Measurements from ENCODE around the gene PITPNM2.
A peak's percentile ranks its signal among the peaks of the same experiment; 100 is the strongest.

PITPNM2 gene

DNA sequence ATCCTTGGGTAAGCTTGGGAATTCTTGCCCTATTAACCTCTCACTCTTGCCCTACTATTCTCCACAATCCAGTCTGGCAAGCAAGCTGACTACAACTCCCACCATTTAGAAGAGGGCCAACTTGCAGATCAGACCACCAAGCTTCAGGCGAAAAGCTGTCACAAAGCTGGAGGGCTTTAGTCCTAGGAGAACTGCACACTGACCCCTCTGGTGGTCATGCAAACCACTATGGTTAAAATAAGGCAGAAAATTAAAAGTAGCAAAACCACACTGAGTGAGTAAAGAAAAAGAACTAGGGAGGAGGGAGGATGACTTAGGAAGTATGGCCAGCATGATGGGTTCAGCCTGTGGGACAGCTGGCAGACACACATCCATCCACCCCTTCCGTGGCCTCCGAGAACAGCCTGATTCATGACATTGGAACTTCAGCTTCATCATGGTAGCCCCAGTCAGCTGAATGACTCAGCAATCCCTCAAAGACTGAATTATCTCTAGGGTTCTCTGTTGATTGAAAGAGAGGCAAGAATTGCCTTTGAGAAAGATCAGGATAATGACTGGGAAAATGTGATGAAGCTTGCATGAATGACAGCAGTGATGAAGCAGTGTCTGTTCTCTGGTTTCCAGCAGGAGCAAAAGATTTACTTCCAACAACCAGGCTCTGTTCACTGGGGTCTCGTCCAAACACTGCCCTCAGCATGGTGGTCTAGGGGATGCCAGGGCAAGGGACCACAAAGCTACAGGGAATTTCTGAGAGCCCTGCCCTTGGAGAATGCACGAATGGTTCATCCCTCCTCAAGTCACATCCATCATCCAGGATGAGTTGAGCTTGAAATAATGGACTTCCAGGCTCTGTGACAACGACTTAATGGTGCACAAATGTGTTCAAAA lies 24.4 kb downstream of the PITPNM2 start:
- Histone ChIP-seq H3K4me1 (ENCODE audit: insufficient read depth, poor library complexity, severe bottlenecking) (peaks cover 14% of the 10 kb centered on the region), H3K27ac (ENCODE audit: poor library complexity, severe bottlenecking) (peak overlapping the region; percentile 74), H3K36me3 (ENCODE audit: low read depth) (no peaks in the 10 kb centered on the region), H3K27me3 (ENCODE audit: insufficient read depth, poor library complexity, severe bottlenecking) (no peaks in the 10 kb centered on the region), H3K9me3 (ENCODE audit: severe bottlenecking) (no peaks in the 10 kb centered on the region), H3K4me3 (ENCODE audit: severe bottlenecking) (no peak overlapping the region)
- peak; percentile 98 for ATAC-seq (ENCODE audit: low read depth)
- TF ChIP-seq, protein P1, sequence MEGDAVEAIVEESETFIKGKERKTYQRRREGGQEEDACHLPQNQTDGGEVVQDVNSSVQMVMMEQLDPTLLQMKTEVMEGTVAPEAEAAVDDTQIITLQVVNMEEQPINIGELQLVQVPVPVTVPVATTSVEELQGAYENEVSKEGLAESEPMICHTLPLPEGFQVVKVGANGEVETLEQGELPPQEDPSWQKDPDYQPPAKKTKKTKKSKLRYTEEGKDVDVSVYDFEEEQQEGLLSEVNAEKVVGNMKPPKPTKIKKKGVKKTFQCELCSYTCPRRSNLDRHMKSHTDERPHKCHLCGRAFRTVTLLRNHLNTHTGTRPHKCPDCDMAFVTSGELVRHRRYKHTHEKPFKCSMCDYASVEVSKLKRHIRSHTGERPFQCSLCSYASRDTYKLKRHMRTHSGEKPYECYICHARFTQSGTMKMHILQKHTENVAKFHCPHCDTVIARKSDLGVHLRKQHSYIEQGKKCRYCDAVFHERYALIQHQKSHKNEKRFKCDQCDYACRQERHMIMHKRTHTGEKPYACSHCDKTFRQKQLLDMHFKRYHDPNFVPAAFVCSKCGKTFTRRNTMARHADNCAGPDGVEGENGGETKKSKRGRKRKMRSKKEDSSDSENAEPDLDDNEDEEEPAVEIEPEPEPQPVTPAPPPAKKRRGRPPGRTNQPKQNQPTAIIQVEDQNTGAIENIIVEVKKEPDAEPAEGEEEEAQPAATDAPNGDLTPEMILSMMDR (IDR thresholded peaks at IDR 0.05; ENCODE audit: poor library complexity, severe bottlenecking), result peak; percentile 19
- peak; percentile 79 for DNase-seq (ENCODE audit: low spot score)

- Histone ChIP-seq H3K9me3 (ENCODE audit: severe bottlenecking) (no peaks in the 10 kb centered on the region), H3K4me3 (ENCODE audit: severe bottlenecking) (no peak overlapping the region), H3K4me1 (ENCODE audit: insufficient read depth, poor library complexity, severe bottlenecking) (peaks cover 14% of the 10 kb centered on the region), H3K27me3 (ENCODE audit: insufficient read depth, poor library complexity, severe bottlenecking) (no peaks in the 10 kb centered on the region), H3K36me3 (ENCODE audit: low read depth) (no peaks in the 10 kb centered on the region), H3K27ac (ENCODE audit: poor library complexity, severe bottlenecking) (no peak overlapping the region)
- TF ChIP-seq, protein P1 (IDR thresholded peaks at IDR 0.05; ENCODE audit: poor library complexity, severe bottlenecking), result no peak
- DNase-seq (ENCODE audit: low spot score), result no peak
- ATAC-seq (ENCODE audit: low read depth), result no peak
Observed at GRCh38 chr12:123122626-123123025, 28.3 kb downstream of the PITPNM2 start.

GRCh38 chr12:123121670-123122069 lies 29.2 kb downstream of the PITPNM2 start:
- TF ChIP-seq, protein P1 (IDR thresholded peaks at IDR 0.05; ENCODE audit: poor library complexity, severe bottlenecking), result no peak
- Histone ChIP-seq H3K27ac (ENCODE audit: poor library complexity, severe bottlenecking) (no peak overlapping the region), H3K4me3 (ENCODE audit: severe bottlenecking) (no peak overlapping the region), H3K4me1 (ENCODE audit: insufficient read depth, poor library complexity, severe bottlenecking) (peaks cover 8% of the 10 kb centered on the region), H3K9me3 (ENCODE audit: severe bottlenecking) (no peaks in the 10 kb centered on the region), H3K36me3 (ENCODE audit: low read depth) (no peaks in the 10 kb centered on the region), H3K27me3 (ENCODE audit: insufficient read depth, poor library complexity, severe bottlenecking) (no peaks in the 10 kb centered on the region)
- no peak for DNase-seq (ENCODE audit: low spot score)
- ATAC-seq (ENCODE audit: low read depth), result no peak

- DNase-seq (ENCODE audit: low spot score), result no peak
- H3K4me1 ChIP-seq (ENCODE audit: insufficient read depth, poor library complexity, severe bottlenecking), result peaks cover 3% of the 10 kb centered on the region
- peak; percentile 19; the same call in 1 of the 3 replicates for ATAC-seq (ENCODE audit: low read depth)
Observed at GRCh38 chr12:123120452-123121166, 30.3 kb downstream of the PITPNM2 start.

More at GRCh38 chr12:123120452-123121166, 30.3 kb downstream of the PITPNM2 start:
- Histone ChIP-seq H3K36me3 (ENCODE audit: low read depth) (no peaks in the 10 kb centered on the region), H3K4me3 (ENCODE audit: severe bottlenecking) (no peak overlapping the region), H3K9me3 (ENCODE audit: severe bottlenecking) (no peaks in the 10 kb centered on the region), H3K27ac (ENCODE audit: poor library complexity, severe bottlenecking) (no peak overlapping the region), H3K27me3 (ENCODE audit: insufficient read depth, poor library complexity, severe bottlenecking) (no peaks in the 10 kb centered on the region)
- TF ChIP-seq, protein P1 (IDR thresholded peaks at IDR 0.05; ENCODE audit: poor library complexity, severe bottlenecking), result no peak
